GM12878 (cell line): Measurements from ENCODE around the gene CYSRT1. TPM values are rescaled to one million over a fixed set of nuclear protein-coding genes. Genes with fewer than 3 reads are reported as not detected.

Experiments
- ATAC-seq: fragments of 200-7000 bp; cut with Tn5 transposase; 3 replicates; pipeline ENCODE4 v1.9.1; 2020; ENCODE audit warnings: mild to moderate bottlenecking, moderate library complexity
- BruUV-seq: library from RNA; stranded (reverse); fragments of 400-500 nt; replicated peaks from 2 replicates; lab custom pipeline; 2021; lab: Mats Ljungman, UMichigan
- CTCF ChIA-PET: fragments of 300-600 bp; sonication (Branson Sonifier 250); formaldehyde crosslinking; extraction: SDS; loops from one replicate; lab custom pipeline; 2021; ENCODE audit warnings: inconsistent platforms; lab: Yijun Ruan, JAX
- POLR2A ChIA-PET: fragments of 350-600 bp; formaldehyde crosslinking; extraction: SDS; loops from one replicate; lab custom pipeline; 2021; ENCODE audit warnings: inconsistent platforms; lab: Charles Lee
- RAD21 ChIA-PET: fragments of 300-600 bp; sonication (Branson Sonifier 250); formaldehyde crosslinking; loops from one replicate; lab custom pipeline; 2023; ENCODE audit warnings: antibody characterized with exemption; ENCODE audit not compliant: unreplicated experiment; lab: Charles Lee
- SMC1A ChIA-PET: fragments of 300-600 bp; sonication (Branson Sonifier 250); formaldehyde crosslinking; loops from one replicate; lab custom pipeline; 2023; ENCODE audit not compliant: unreplicated experiment, uncharacterized antibody; lab: Charles Lee
- DNase-seq: peaks from one replicate; pipeline ENCODE4 v3.0.0-alpha.2; 2011; ENCODE audit warnings: low read depth, low spot score
- FAIRE-seq: peaks from 3 replicates; lab custom pipeline; 2011; peaks lifted over from hg19 to GRCh38; lab: Jason Lieb, UNC
- H2AFZ ChIP-seq: 2 replicates; pipeline ENCODE4 v1.6.0; 2011; ENCODE audit warnings: low read depth, low read length, control low read depth; ENCODE audit not compliant: control insufficient read depth
- H3K27ac ChIP-seq: 2 replicates; pipeline ENCODE4 v1.5.1; 2011; ENCODE audit warnings: control low read depth; ENCODE audit not compliant: control insufficient read depth, insufficient read depth
- H3K27me3 ChIP-seq, 2 experiments: replicated peaks in 1 of 2; 2 replicates each; pipeline versions ENCODE4 v1.6.0 to v1.6.1; 2011; ENCODE audit warnings: low read length in 1 of 2; ENCODE audit not compliant: control insufficient read depth in 2 of 2, insufficient read depth in 2 of 2
- H3K36me3 ChIP-seq, 2 experiments: 2 replicates each; pipeline ENCODE4 v1.5.1; 2011; ENCODE audit warnings: low read length in 1 of 2; ENCODE audit not compliant: control insufficient read depth in 2 of 2, insufficient read depth in 2 of 2
- H3K4me1 ChIP-seq: 2 replicates; pipeline ENCODE4 v1.6.1; 2011; ENCODE audit warnings: mild to moderate bottlenecking, low read length, moderate library complexity, mixed read lengths; ENCODE audit not compliant: control insufficient read depth, insufficient read depth
- H3K4me2 ChIP-seq: 2 replicates; pipeline ENCODE4 v1.6.0; 2011; ENCODE audit warnings: control low read depth; ENCODE audit not compliant: control insufficient read depth, insufficient read depth
- H3K4me3 ChIP-seq: fragments of 200-600 bp; sonication (generic); 2 replicates; pipeline ENCODE4 v1.5.1; 2016
- H3K79me2 ChIP-seq: 2 replicates; pipeline ENCODE4 v1.6.0; 2011; ENCODE audit warnings: low read length; ENCODE audit not compliant: control insufficient read depth, insufficient read depth
- H3K9ac ChIP-seq: 2 replicates; pipeline ENCODE4 v1.8.0; 2011; ENCODE audit warnings: low read length, control low read depth, mixed read lengths; ENCODE audit not compliant: control insufficient read depth, insufficient read depth
- H3K9me3 ChIP-seq: replicated peaks from 3 replicates; pipeline ENCODE4 v1.5.1; 2011; ENCODE audit warnings: mild to moderate bottlenecking, low read length; ENCODE audit not compliant: control insufficient read depth, insufficient read depth
- H4K20me1 ChIP-seq: 2 replicates; pipeline ENCODE4 v1.6.0; 2011; ENCODE audit not compliant: control insufficient read depth, insufficient read depth
- ATF2 ChIP-seq: IDR thresholded peaks from 2 replicates; pipeline ENCODE4 v1.6.1; 2012; ENCODE audit warnings: low read length, inconsistent platforms
- CHD2 ChIP-seq: IDR thresholded peaks from 2 replicates; pipeline ENCODE4 v1.6.1; 2011; ENCODE audit warnings: low read depth, low read length, improper control_type of control experiment, borderline replicate concordance
- CREB1 ChIP-seq: IDR thresholded peaks from 2 replicates; pipeline ENCODE4 v1.6.1; 2012; ENCODE audit warnings: low read depth, mild to moderate bottlenecking, inconsistent platforms
- EGR1 ChIP-seq, 2 experiments: IDR thresholded peaks; 1 replicate in 1 of 2; 2 replicates in 1 of 2; pipeline ENCODE4 v1.6.1; 2011 to 2012; ENCODE audit warnings: low read depth in 2 of 2, low read length in 2 of 2, borderline replicate concordance in 1 of 2, mild to moderate bottlenecking in 1 of 2, moderate library complexity in 1 of 2
- LARP7 ChIP-seq: fragments of 450-650 bp; IDR thresholded peaks from 2 replicates; pipeline ENCODE4 v1.6.1; 2017; ENCODE audit warnings: mild to moderate bottlenecking
- MYB ChIP-seq: fragments of 150-350 bp; IDR thresholded peaks from 2 replicates; pipeline ENCODE4 v1.6.1; 2014; ENCODE audit warnings: mild to moderate bottlenecking, low read depth, low read length, borderline replicate concordance
- NFXL1 ChIP-seq: fragments of 450-650 bp; IDR thresholded peaks from 2 replicates; pipeline ENCODE4 v1.6.1; 2017; ENCODE audit warnings: antibody characterized with exemption, mild to moderate bottlenecking, borderline replicate concordance
- PAX8 ChIP-seq: fragments of 450-650 bp; IDR thresholded peaks from 2 replicates; pipeline ENCODE4 v1.6.1; 2017; ENCODE audit warnings: mild to moderate bottlenecking, moderate library complexity
- SREBF1 ChIP-seq: IDR thresholded peaks from 2 replicates; pipeline ENCODE4 v1.6.1; 2012; ENCODE audit warnings: mild to moderate bottlenecking, low read length
- ZBED1 ChIP-seq: IDR thresholded peaks from 2 replicates; pipeline ENCODE4 v1.6.1; 2016; ENCODE audit warnings: borderline replicate concordance
- ZZZ3 ChIP-seq: IDR thresholded peaks from 2 replicates; pipeline ENCODE4 v1.6.1; 2011; ENCODE audit warnings: low read depth; ENCODE audit not compliant: control insufficient read depth, insufficient read length
- WGBS: methylation state at CpG from one replicate; pipeline ENCODE4 v1.1.6; 2016; ENCODE audit warnings: low lambda C conversion rate; ENCODE audit not compliant: insufficient replicate concordance, insufficient coverage; ENCODE audit errors: missing lambda C conversion rate; 5-methylcytosine and 5-hydroxymethylcytosine counted together
- in situ Hi-C: fragments of 300-500 bp; cut with MboI; formaldehyde crosslinking; loops from 9 replicates; pipeline ENCODE4 v1.14.3; 2018; ENCODE audit warnings: mixed read lengths
- intact Hi-C: fragments of 100-400 bp; cut with micrococcal nuclease; formaldehyde crosslinking; loops from one replicate; pipeline ENCODE4 v1.14.2; 2022; ENCODE audit not compliant: unreplicated experiment
- polyA plus RNA-seq, 11 experiments: library from polyadenylated mRNA; depleted of rRNA in 4 of 11; unstranded in 6 of 11; stranded (reverse) in 5 of 11; fragments of >200 nt; fragmentation: Nextera tagmentation in 4 of 11; fragmentation: Illumina TruSeq in 1 of 11; extraction: Ambion mirVana in 4 of 11; extraction: Trizol in 1 of 11; gene quantifications; 1 replicate in 1 of 11; 2 replicates in 10 of 11; pipeline versions ENCODE4 v1.2.1 to v1.2.3, GENCODE V29; 2011 to 2016; ENCODE audit warnings: inconsistent platforms in 2 of 11, missing spikeins in 2 of 11, low read depth in 1 of 11
- total RNA-seq, 4 experiments: library from RNA; depleted of rRNA in 3 of 4; stranded (reverse); fragments of >200 nt in 3 of 4; fragmentation: Illumina TruSeq in 1 of 4; extraction: Trizol in 1 of 4; gene quantifications; 2 replicates each; pipeline versions ENCODE4 v1.2.1 to v1.2.3, GENCODE V29; 2013 to 2021
- TF ChIP-seq, protein P1 (sequence below): fragments of 150-350 bp; IDR thresholded peaks from 2 replicates; pipeline ENCODE4 v1.6.1; 2014; ENCODE audit warnings: mild to moderate bottlenecking, low read depth, low read length

Gene CYSRT1
- total and polyA plus RNA-seq, 10 of the 15 experiments (the other 5 are each of a cell fraction or from before 2014, with no cell fraction given): 0.24 to 3.6 (median 0.97) TPM; not detected in 1

DNA sequence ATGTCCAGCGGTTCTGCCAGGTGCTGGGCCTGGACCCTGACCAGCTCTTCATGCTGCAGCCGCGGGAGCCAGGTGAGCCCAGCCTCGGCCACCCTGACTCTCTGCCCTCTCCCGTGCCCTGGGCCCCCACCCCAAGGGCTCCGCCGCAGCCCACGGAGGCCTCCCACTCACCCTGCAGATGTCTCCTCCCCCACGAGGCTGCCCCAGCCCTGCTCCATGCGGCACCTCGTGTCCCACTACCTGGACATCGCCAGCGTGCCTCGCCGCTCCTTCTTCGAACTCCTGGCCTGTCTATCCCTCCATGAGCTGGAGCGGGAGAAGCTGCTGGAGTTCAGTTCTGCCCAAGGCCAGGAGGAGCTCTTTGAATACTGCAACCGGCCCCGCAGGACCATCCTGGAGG is 10.4 kb upstream of the CYSRT1 start:
- 93% methylated on average over 18 of the region's 19 CpGs for WGBS
- H3K4me2 ChIP-seq: no peak overlapping the region
- H2AFZ ChIP-seq: no peak overlapping the region
- H3K9ac ChIP-seq: no peak overlapping the region
- BruUV-seq: no TSS peak
- SMC1A ChIA-PET: no interaction called here
- H3K79me2 ChIP-seq: no peaks in the 10 kb centered on the region
- POLR2A ChIA-PET: interaction anchor here (1.2 kb wide), 1 partner anchor 14 kb away, joined by 4 read pairs; the partner anchor contains the start of gene TPRN
- RAD21 ChIA-PET: no interaction called here
- in situ Hi-C loops: no loop called here
- intact Hi-C loops: no loop called here
- no peaks in the 10 kb centered on the region for H3K27me3 ChIP-seq
- no peaks in the 10 kb centered on the region for H4K20me1 ChIP-seq
- no peak for FAIRE-seq
- CTCF ChIA-PET: interaction anchor here (1.1 kb wide), 1 partner anchor 12 kb away, joined by 3 read pairs; the partner anchor contains the start of gene RNF224
- no peaks in the 10 kb centered on the region for H3K9me3 ChIP-seq
- no peak for TF ChIP-seq ATF2
- no peak for TF ChIP-seq ZBED1
- TF ChIP-seq CHD2: no peak
- TF ChIP-seq, all 136 proteins: peak for 0
- no peak overlapping the region for H3K27ac ChIP-seq
- no peak for DNase-seq
- no peaks in the 10 kb centered on the region for H3K4me1 ChIP-seq
- H3K4me3 ChIP-seq: no peak overlapping the region
- H3K36me3 ChIP-seq: peaks cover 0 to 2% of the 10 kb centered on the region in 2 experiments; a peak in 3 of 4 replicates
- no peak for ATAC-seq

- no TSS peak for BruUV-seq
- CTCF ChIA-PET: no interaction called here
- FAIRE-seq (no peak), DNase-seq (no peak), ATAC-seq (no peak)
- H3K4me1 ChIP-seq: no peaks in the 10 kb centered on the region
- H3K27me3 ChIP-seq: no peaks in the 10 kb centered on the region
- H3K4me3 ChIP-seq: no peak overlapping the region
- RAD21 ChIA-PET: no interaction called here
- no peak overlapping the region for H3K27ac ChIP-seq
- no peaks in the 10 kb centered on the region for H3K9me3 ChIP-seq
- peaks cover 0 to 2% of the 10 kb centered on the region in 2 experiments; a peak in 3 of 4 replicates for H3K36me3 ChIP-seq
- SMC1A ChIA-PET: no interaction called here
- no peak overlapping the region for H3K9ac ChIP-seq
- H2AFZ ChIP-seq: no peak overlapping the region
- intact Hi-C loops: no loop called here
- in situ Hi-C loops: no loop called here
- no peak overlapping the region for H3K4me2 ChIP-seq
- 85% methylated on average over 20 of the region's 22 CpGs for WGBS
- no peaks in the 10 kb centered on the region for H4K20me1 ChIP-seq
- POLR2A ChIA-PET: interaction anchor here (1.2 kb wide), 1 partner anchor 15 kb away, joined by 4 read pairs; the partner anchor contains the start of gene TPRN
- no peaks in the 10 kb centered on the region for H3K79me2 ChIP-seq
- TF ChIP-seq LARP7: no peak
- TF ChIP-seq SREBF1: no peak
- no peak for TF ChIP-seq ATF2
- no peak for TF ChIP-seq ZZZ3
- TF ChIP-seq PAX8: no peak
- TF ChIP-seq CREB1: no peak
- no peak for TF ChIP-seq NFXL1
- TF ChIP-seq, protein P1, sequence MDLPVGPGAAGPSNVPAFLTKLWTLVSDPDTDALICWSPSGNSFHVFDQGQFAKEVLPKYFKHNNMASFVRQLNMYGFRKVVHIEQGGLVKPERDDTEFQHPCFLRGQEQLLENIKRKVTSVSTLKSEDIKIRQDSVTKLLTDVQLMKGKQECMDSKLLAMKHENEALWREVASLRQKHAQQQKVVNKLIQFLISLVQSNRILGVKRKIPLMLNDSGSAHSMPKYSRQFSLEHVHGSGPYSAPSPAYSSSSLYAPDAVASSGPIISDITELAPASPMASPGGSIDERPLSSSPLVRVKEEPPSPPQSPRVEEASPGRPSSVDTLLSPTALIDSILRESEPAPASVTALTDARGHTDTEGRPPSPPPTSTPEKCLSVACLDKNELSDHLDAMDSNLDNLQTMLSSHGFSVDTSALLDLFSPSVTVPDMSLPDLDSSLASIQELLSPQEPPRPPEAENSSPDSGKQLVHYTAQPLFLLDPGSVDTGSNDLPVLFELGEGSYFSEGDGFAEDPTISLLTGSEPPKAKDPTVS: no peak
- no peak for TF ChIP-seq MYB
- TF ChIP-seq EGR1 (IDR thresholded peaks at IDR 0.05; ENCODE audit: borderline replicate concordance in 1 of 2, low read depth in 2 of 2, low read length in 2 of 2): no peak
Observed at GRCh38 chr9:137215196-137215986, 9.6 kb upstream of the CYSRT1 start.
